GM21737 (cell line): ENCODE measurements around the gene COG2.
"Not testable (repeated sequence)": the region's sequence is repeated elsewhere in the genome, so short reads cannot be mapped to it uniquely, and the experiment has no call there.

Source experiments
- ATAC-seq: cut with Tn5 transposase; IDR thresholded peaks from one replicate; pipeline ENCODE4 v1.9.1; 2021; ENCODE audit warnings: mild to moderate bottlenecking, moderate library complexity; ENCODE audit not compliant: unreplicated experiment

Gene COG2

GRCh38 chr1:230642263-230642959 lies at the start of gene COG2:
COG2 (plus strand) TSS chr1:230642481; CDS start chr1:230642607, 126 bp downstream.
- peak; percentile 93 for ATAC-seq

GRCh38 chr1:230592848-230593414 lies 49.4 kb upstream of the COG2 start:
- ATAC-seq: no peak

GRCh38 chr1:230594214-230594773 lies 48.0 kb upstream of the COG2 start:
- no peak for ATAC-seq

DNA sequence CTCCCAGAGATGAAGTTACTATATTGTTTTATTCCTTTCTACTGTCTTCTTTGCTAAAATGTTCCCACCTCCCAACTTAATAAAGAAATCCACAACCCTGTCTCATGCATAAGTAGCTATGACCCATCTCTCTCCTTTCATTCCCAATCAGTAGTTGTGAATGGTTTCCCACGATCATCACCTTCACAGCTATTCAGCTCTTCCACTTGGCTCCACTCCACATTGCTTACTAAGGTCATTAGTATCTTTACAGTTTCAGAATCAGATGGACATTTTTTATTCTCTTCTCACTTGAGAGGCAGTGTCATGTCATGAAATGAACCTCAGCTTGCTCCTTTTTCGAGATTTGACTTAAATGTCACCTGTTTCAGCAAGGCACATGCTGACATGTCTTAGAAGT lies 47.1 kb upstream of the COG2 start:
- no peak for ATAC-seq

DNA sequence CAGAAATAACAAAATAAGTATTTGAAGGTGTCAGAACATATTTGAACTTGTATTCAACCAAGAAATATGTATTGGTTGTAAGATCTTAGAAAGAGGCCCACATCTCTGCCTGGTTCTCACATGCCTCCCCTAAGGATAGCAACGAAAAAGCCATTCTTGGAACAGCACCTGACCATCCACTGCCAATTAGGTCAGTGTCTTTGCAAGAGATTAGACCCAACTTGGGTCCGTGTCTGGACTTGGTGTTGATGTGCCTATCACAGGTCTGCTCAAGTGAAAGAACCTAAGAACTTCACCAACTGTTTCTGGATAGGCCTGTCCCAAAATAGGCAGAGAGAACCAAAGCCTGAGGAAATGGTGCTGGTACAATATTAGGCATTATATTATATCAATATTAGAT lies 46.0 kb upstream of the COG2 start:
- no peak for ATAC-seq

DNA sequence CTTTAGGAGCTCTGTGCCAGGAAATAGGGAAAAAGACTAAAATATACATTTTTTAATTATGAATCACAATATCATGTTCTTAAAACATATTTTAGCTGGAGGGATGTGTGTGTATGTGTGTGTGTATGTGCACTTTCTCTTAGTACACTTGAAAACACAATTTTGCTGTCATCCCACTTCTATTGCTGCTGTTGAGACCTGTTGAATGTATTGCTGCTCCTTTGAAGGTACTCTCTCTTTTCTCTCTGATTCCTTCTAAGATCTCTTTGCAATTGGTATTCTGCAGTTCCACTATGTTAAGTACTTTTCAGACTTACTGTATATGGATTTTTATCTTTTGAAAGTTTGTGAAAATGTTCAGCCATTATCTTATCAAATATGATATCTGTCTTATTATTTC lies 43.5 kb upstream of the COG2 start:
- ATAC-seq: no peak

- no peak for ATAC-seq
Measured at GRCh38 chr1:230599926-230600656, 42.2 kb upstream of the COG2 start.

DNA sequence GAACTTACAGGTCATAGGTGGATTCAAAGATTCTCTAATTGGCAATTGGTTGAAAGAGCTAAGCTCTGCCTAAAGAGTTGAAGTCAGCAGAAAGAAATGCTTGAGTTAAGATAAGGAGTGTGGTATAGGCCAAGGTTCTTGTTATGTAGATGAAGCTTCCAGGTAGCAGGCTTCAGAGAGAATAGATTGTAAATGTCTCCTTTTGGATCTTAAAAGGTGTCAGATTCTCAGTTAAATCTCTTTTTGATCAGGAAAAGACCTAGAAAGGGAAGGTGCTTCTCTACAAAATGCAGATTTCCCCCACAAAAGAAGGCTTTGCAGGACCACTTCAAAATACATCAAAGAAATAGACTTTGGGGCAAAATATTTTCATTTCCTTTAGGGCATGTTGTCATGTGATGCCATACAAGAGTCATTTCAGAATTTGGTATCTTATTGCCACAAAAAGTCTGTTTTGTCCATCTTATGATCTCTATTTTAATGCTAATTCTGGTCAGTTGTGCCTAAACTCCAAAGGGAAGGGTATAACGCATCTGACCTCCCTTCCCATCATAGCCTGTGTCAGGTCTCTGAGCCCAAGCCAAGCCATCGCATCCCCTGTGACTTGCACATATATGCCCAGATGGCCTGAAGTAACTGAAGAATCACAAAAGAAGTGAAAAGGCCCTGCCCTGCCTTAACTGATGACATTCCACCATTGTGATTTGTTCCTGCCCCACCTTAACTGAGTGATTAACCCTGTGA lies 41.5 kb upstream of the COG2 start:
- not testable (repeated sequence) for ATAC-seq

DNA sequence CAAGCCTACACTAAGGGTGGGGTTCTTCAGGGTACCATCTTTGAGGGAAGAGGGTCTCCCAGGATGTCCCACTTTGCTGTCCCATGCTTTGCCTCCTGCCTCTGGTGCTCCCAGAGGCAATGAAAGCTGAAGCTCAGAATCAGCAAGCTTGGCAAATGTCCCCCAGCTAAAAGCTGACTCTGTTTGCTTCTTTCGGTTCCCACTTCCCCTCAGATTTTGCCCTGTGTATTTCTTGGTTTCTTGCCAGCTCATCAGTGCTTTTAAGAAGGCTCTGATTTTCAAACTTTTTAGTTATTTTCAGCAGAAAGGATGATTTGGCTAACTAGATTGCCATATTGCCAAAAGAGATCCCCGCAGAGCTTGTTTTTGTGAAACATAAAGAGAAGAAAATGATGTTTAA lies 33.1 kb upstream of the COG2 start:
- no peak for ATAC-seq

- ATAC-seq: no peak
Measured at GRCh38 chr1:230610589-230610988, 31.7 kb upstream of the COG2 start.

- no peak for ATAC-seq
Measured at GRCh38 chr1:230611128-230611877, 31.0 kb upstream of the COG2 start.

DNA sequence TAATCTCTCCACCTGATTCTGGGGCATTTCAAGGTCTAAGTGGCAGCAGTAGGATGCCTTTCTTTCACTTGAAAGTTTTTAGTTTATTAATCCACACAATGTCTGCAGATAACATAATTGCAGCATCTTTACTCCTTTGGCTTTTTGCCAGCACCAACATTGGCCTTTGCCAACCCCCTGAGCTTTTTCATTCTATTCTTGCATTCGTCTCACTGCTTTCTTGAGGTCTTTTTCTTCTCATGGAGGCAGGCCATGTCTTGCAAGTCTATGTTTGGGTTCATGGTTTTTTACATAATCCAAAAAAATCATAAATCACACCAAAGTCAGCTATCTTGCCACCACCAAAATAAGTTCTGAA lies 30.4 kb upstream of the COG2 start:
- ATAC-seq: no peak

- no peak for ATAC-seq
Measured at GRCh38 chr1:230612651-230613050, 29.6 kb upstream of the COG2 start.

- ATAC-seq: no peak
Measured at GRCh38 chr1:230614121-230614520, 28.2 kb upstream of the COG2 start.

DNA sequence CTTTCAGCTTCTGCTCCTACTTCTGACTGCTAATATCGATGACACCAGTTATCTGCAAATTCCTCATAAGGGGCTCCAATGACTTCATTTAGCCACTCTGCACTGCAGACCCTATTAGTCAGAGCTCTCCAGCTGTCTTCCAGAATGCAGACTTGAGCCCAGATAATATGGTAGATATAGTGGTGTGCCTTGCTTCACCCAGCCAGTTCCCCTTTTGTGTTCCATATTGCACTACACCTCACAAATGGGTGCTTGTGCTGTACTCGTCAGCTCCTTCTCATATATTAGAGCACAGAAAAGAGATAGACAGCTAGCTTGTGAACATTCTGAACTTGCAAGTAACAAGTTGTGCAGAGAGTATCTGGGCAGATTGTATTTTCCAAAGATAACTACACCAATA lies 23.7 kb upstream of the COG2 start:
- ATAC-seq: no peak

- ATAC-seq: no peak
Measured at GRCh38 chr1:230620649-230621323, 21.5 kb upstream of the COG2 start.

- ATAC-seq: no peak
Measured at GRCh38 chr1:230621324-230622030, 20.8 kb upstream of the COG2 start.

GRCh38 chr1:230622151-230622550 lies 20.1 kb upstream of the COG2 start:
- ATAC-seq: no peak

DNA sequence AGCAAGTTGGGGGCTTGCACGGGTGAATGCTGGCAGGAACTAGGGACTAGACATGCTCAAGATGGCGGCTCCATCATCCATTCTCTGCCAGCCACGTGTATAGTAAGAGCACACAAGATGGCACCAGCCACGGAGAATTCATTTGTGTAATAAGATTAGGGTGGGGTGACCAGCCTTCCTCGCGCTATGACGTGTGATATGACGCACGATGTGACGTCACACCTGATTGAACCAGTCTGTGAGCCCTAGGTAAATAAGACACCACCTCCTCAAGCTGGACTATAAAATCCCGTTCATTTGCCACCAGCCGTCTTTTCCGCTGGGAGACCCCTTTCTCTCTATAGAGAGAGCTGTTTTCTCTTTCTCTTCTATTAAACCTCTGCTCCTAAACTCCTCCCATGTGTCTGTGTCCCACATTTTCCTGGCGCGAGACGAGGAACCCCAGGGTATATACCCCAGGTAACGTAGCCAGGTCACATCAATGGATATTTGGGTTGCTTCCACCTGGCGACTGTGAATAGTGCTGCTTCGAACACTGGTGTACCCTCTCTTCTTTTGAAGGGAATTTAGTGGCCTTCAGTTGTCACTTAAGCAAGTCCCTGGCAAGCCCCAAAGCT lies 18.1 kb upstream of the COG2 start:
- ATAC-seq: no peak
